GM12875 (cell line): ENCODE measurements around the gene DLX6.

Experiments
- H3K4me3 ChIP-seq: one replicate; pipeline ENCODE4 v1.5.1; 2011; ENCODE audit warnings: low read depth, low read length, control low read depth
- CTCF ChIP-seq: IDR thresholded peaks from 2 replicates; pipeline ENCODE4 v1.5.1; 2011; ENCODE audit warnings: low read depth, mild to moderate bottlenecking, control low read depth, inconsistent platforms, low read length, moderate library complexity, borderline replicate concordance; ENCODE audit not compliant: insufficient read depth

The DLX6 gene

DNA sequence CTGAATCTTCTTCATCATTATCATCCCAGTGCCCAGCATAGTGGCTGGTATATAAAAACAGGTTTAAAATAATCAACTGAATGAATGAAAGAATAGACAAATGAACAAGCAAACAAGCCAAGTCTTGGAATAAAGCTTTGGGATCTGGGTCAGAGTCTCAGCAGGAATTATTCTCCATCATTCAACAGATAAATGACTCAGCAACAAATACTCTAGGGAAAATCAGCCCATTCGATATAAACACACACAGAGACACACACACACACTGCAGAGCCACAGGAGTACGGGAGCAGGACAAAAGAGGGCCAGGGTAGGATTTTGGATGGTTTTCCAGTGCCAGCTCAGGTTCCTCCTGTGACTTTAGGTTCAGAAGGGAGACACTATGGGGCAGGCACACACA is 29.2 kb upstream of the DLX6 start:
- TF ChIP-seq CTCF, result no peak
- no peak overlapping the region for H3K4me3 ChIP-seq

DNA sequence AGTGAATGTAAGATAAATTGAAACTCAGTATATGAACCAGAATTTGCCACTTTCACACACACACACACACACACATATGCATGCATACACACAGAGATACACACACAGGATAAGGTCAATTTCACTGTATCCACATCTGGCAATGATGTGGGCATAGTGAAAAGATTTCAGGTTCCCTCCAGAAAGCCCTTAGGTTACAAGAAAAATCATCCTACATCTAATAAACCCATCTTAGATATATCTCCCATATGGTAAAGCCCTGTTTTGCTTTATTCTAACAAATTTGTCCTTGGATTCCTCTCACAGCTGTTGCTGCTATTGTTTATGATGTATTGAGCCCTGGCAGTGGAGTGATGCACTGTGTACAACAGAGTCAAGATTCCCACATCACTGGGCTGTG is 27.9 kb upstream of the DLX6 start:
- H3K4me3 ChIP-seq, result no peak overlapping the region
- TF ChIP-seq CTCF, result no peak

GRCh38 chr7:96979551-96980276 is 25.6 kb upstream of the DLX6 start:
- TF ChIP-seq CTCF, result no peak
- H3K4me3 ChIP-seq, result no peak overlapping the region

GRCh38 chr7:96982586-96982985 is 22.8 kb upstream of the DLX6 start:
- no peak for TF ChIP-seq CTCF
- no peak overlapping the region for H3K4me3 ChIP-seq

GRCh38 chr7:96985992-96986391 is 19.4 kb upstream of the DLX6 start:
- no peak overlapping the region for H3K4me3 ChIP-seq
- no peak for TF ChIP-seq CTCF

DNA sequence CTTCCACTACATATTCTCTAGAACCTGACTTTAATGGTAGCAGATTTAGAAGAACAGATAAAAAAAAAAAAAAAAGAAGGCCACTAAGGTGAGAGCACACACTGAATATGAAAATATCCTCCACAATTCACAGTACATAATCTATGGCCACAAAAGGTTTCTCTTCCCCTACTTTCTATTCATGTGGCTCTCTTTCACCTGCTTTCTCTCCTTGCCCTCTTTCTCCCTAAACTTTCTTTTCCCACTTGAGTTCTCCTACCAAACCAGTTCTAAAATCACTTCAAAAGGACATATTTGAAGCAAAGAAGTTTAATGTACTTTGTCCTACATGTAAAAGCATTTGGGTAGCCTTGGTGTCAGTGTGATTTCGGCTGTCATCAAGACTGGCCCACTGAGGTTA is 18.5 kb upstream of the DLX6 start:
- no peak for TF ChIP-seq CTCF

DNA sequence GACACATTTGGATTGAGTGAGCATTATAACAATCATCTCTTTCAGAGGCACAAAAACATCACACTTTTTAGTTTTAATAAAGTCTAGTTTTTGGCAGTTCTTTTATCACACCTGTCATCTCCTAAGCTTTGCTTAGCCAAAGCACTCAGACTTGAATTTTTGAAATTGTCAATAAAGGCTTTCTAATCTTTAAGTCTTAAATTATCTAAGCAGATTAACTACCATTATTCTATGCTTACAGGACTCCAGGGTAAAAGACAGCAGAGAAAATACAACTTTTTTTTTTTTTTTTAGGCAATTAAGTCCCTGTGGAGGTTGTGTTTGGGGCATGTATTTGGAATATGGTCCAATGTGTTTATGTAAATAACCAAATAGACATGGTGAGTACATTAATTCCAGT is 17.6 kb upstream of the DLX6 start:
- no peak overlapping the region for H3K4me3 ChIP-seq
- no peak for TF ChIP-seq CTCF

More for the DNA sequence above, 18.5 kb upstream of the DLX6 start:
- no peak overlapping the region for H3K4me3 ChIP-seq
